Transverse colon (tissue), 4 donors: ENCODE measurements around the gene TMEM260. TPM values are rescaled to one million over a fixed set of nuclear protein-coding genes. Genes with fewer than 3 reads are reported as not detected.

ENCODE experiments used
- DNase-seq: peaks from one replicate; pipeline ENCODE4 v3.0.0-alpha.2; 2019
- H3K27ac ChIP-seq, 4 donors: fragments of 200-600 bp; sonication (generic); 2 replicates each; pipeline ENCODE4 v1.5.1; 2016 to 2018; ENCODE audit warnings: inconsistent platforms in 4 of 4
- H3K27me3 ChIP-seq: fragments of 200-600 bp; sonication (generic); 2 replicates; pipeline ENCODE4 v1.5.1; 2017; ENCODE audit warnings: inconsistent platforms
- H3K36me3 ChIP-seq, 4 donors: fragments of 200-600 bp; sonication (generic); 2 replicates each; pipeline ENCODE4 v1.5.1; 2017 to 2019; ENCODE audit warnings: inconsistent platforms in 4 of 4
- H3K4me1 ChIP-seq, 4 donors: fragments of 200-600 bp; sonication (generic); 2 replicates each; pipeline ENCODE4 v1.5.1; 2017 to 2020; ENCODE audit warnings: inconsistent platforms in 4 of 4
- H3K4me3 ChIP-seq, 4 donors: fragments of 200-600 bp; sonication (generic); 1 replicate in 1 of 4; 2 replicates in 3 of 4; pipeline versions ENCODE4 v1.5.1 to v1.6.1; 2017 to 2019; ENCODE audit warnings: inconsistent platforms in 4 of 4
- H3K9me3 ChIP-seq, 2 donors: fragments of 200-600 bp; sonication (generic); 2 replicates each; pipeline ENCODE4 v1.5.1; 2017 to 2019; ENCODE audit warnings: inconsistent platforms in 2 of 2
- CTCF ChIP-seq, 5 experiments: fragments of 200-600 bp in 3 of 5; fragments of 450-650 bp in 2 of 5; sonication (generic) in 3 of 5; IDR thresholded peaks; 1 replicate in 2 of 5; 2 replicates in 3 of 5; pipeline ENCODE4 v1.5.1; 2016 to 2017; ENCODE audit warnings: antibody characterized with exemption in 5 of 5, inconsistent platforms in 3 of 5, mild to moderate bottlenecking in 2 of 5, moderate library complexity in 1 of 5
- EP300 ChIP-seq: sonication (generic); formaldehyde crosslinking; IDR thresholded peaks from one replicate; pipeline ENCODE4 v1.6.1; 2017; ENCODE audit warnings: antibody characterized with exemption, low read depth
- POLR2A ChIP-seq: fragments of 450-650 bp; IDR thresholded peaks from one replicate; pipeline ENCODE4 v1.6.1; 2016; ENCODE audit warnings: antibody characterized with exemption, mild to moderate bottlenecking, moderate library complexity
- POLR2AphosphoS5 ChIP-seq, 3 donors: sonication (generic); formaldehyde crosslinking; IDR thresholded peaks; one replicate each; pipeline ENCODE4 v1.6.1; 2016; ENCODE audit warnings: antibody characterized with exemption in 3 of 3
- WGBS, 2 donors: methylation state at CpG; one replicate each; pipeline ENCODE4 v1.1.5; 2018; ENCODE audit warnings: low coverage in 1 of 2; 5-methylcytosine and 5-hydroxymethylcytosine counted together
- in situ Hi-C, 4 donors: fragments of 200-750 bp; cut with MboI; loops; one replicate each; pipeline versions ENCODE4 v1.15.0 to v1.15.1; 2017; ENCODE audit warnings: low sequenced_read_pairs in 3 of 4, low pct_ligation_motif_present in 1 of 4, low pct_unique_long_range_greater_than_20kb in 1 of 4
- intact Hi-C: fragments of 100-400 bp; cut with DNase I; formaldehyde crosslinking; loops from one replicate; pipeline ENCODE4 v1.15.1; 2023; ENCODE audit warnings: low total_unique reads
- total RNA-seq, 4 donors: library from RNA; depleted of rRNA; stranded (reverse); fragments of >200 nt; gene quantifications; one replicate each; pipeline ENCODE4 v1.1.0, GENCODE V29; 2016

Gene TMEM260
- total RNA-seq, 4 donors from 2014 or later = 22.9 to 52.7 (median 23.7) TPM

GRCh38 chr14:56659964-56660551 is 80.5 kb downstream of the TMEM260 start:
- H3K4me1 ChIP-seq = no peaks in the 10 kb centered on the region
- no peaks in the 10 kb centered on the region for H3K9me3 ChIP-seq
- no peak overlapping the region for H3K27ac ChIP-seq
- intact Hi-C loops = no loop called here
- in situ Hi-C loops = loop anchor here in 1 of 4 donors (25.0 kb wide), 1 partner anchor 652 kb away; no protein-coding TSS in a partner anchor
- TF ChIP-seq EP300 (no peak), CTCF (IDR thresholded peaks at IDR 0.05) (peak; percentile 37 to 61 (median 48)), POLR2AphosphoS5 (IDR thresholded peaks at IDR 0.05) (no peak), POLR2A (no peak)
- WGBS, 2 donors = 31% methylated on average over 7 of the region's 7 CpGs
- H3K27me3 ChIP-seq = no peaks in the 10 kb centered on the region
- DNase-seq = no peak
- H3K36me3 ChIP-seq = no peaks in the 10 kb centered on the region
- no peak overlapping the region for H3K4me3 ChIP-seq

- Histone ChIP-seq H3K27me3 (no peaks in the 10 kb centered on the region), H3K4me3 (no peak overlapping the region), H3K9me3 (no peaks in the 10 kb centered on the region), H3K27ac (no peak overlapping the region), H3K36me3 (no peaks in the 10 kb centered on the region), H3K4me1 (no peaks in the 10 kb centered on the region)
- 53 to 74% methylated on average over 3 to 6 of the region's 6 CpGs for WGBS, 2 donors
- TF ChIP-seq EP300 (no peak), CTCF (IDR thresholded peaks at IDR 0.05) (no peak), POLR2AphosphoS5 (IDR thresholded peaks at IDR 0.05) (no peak), POLR2A (no peak)
- DNase-seq = no peak
- in situ Hi-C loops (loop anchor here in 1 of 4 donors (25.0 kb wide), 1 partner anchor 651 kb away; no protein-coding TSS in a partner anchor), intact Hi-C loops (no loop called here)
Measured at GRCh38 chr14:56660677-56661389, 81.2 kb downstream of the TMEM260 start.

- no peak overlapping the region for H3K4me3 ChIP-seq
- in situ Hi-C loops (loop anchor here in 1 of 4 donors (25.0 kb wide), 1 partner anchor 651 kb away; no protein-coding TSS in a partner anchor), intact Hi-C loops (no loop called here)
- WGBS, 2 donors = 56 to 80% methylated on average over 1 of the region's 1 CpG
- DNase-seq = no peak
- TF ChIP-seq POLR2A (no peak), CTCF (IDR thresholded peaks at IDR 0.05) (no peak), EP300 (no peak), POLR2AphosphoS5 (IDR thresholded peaks at IDR 0.05) (no peak)
- no peak overlapping the region for H3K27ac ChIP-seq
- no peaks in the 10 kb centered on the region for H3K9me3 ChIP-seq
- no peaks in the 10 kb centered on the region for H3K36me3 ChIP-seq
- no peaks in the 10 kb centered on the region for H3K4me1 ChIP-seq
- H3K27me3 ChIP-seq = no peaks in the 10 kb centered on the region
Measured at GRCh38 chr14:56661478-56661877, 81.9 kb downstream of the TMEM260 start.

- H3K36me3 ChIP-seq = no peaks in the 10 kb centered on the region
- H3K27ac ChIP-seq = no peak overlapping the region
- H3K27me3 ChIP-seq = no peaks in the 10 kb centered on the region
- 79 to 88% methylated on average over 7 to 12 of the region's 12 CpGs for WGBS, 2 donors
- no peaks in the 10 kb centered on the region for H3K4me1 ChIP-seq
- no peak for DNase-seq
- H3K9me3 ChIP-seq = no peaks in the 10 kb centered on the region
- in situ Hi-C loops (loop anchor here in 1 of 4 donors (25.0 kb wide), 1 partner anchor 647 kb away; no protein-coding TSS in a partner anchor), intact Hi-C loops (no loop called here)
- no peak overlapping the region for H3K4me3 ChIP-seq
- TF ChIP-seq EP300 = no peak
- TF ChIP-seq POLR2AphosphoS5 (IDR thresholded peaks at IDR 0.05) = no peak
- TF ChIP-seq CTCF (IDR thresholded peaks at IDR 0.05) = no peak
- no peak for TF ChIP-seq POLR2A
Measured at GRCh38 chr14:56664811-56665421, 85.3 kb downstream of the TMEM260 start.
